Cardiac fibroblast (primary cell): Measurements from ENCODE around the gene SYNDIG1.

Experiments
- DNase-seq, 2 donors: peaks; one replicate each; pipeline versions ENCODE4 v3.0.0 to v3.0.0-alpha.2; 2010; ENCODE audit warnings: low read depth in 2 of 2
- H3K4me3 ChIP-seq, 2 donors: replicated peaks in 1 of 2; 1 replicate in 1 of 2; 2 replicates in 1 of 2; pipeline ENCODE4 v1.5.1; 2011; ENCODE audit warnings: low read depth in 2 of 2, low read length in 2 of 2, mild to moderate bottlenecking in 2 of 2, moderate library complexity in 1 of 2
- TF ChIP-seq, protein P1 (sequence below): IDR thresholded peaks from one replicate; pipeline ENCODE4 v1.5.1; 2011; ENCODE audit warnings: low read depth, mild to moderate bottlenecking, low read length, inconsistent platforms

SYNDIG1 gene

GRCh38 chr20:24469894-24470745, 691 bp downstream of the SYNDIG1 start:
- peak overlapping the region in 1 of 2 donors; percentile 15 for H3K4me3 ChIP-seq
- peak; percentile 1 to 6 for DNase-seq
- TF ChIP-seq, protein P1, sequence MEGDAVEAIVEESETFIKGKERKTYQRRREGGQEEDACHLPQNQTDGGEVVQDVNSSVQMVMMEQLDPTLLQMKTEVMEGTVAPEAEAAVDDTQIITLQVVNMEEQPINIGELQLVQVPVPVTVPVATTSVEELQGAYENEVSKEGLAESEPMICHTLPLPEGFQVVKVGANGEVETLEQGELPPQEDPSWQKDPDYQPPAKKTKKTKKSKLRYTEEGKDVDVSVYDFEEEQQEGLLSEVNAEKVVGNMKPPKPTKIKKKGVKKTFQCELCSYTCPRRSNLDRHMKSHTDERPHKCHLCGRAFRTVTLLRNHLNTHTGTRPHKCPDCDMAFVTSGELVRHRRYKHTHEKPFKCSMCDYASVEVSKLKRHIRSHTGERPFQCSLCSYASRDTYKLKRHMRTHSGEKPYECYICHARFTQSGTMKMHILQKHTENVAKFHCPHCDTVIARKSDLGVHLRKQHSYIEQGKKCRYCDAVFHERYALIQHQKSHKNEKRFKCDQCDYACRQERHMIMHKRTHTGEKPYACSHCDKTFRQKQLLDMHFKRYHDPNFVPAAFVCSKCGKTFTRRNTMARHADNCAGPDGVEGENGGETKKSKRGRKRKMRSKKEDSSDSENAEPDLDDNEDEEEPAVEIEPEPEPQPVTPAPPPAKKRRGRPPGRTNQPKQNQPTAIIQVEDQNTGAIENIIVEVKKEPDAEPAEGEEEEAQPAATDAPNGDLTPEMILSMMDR: no peak

- DNase-seq: no peak
- TF ChIP-seq, protein P1: no peak
- H3K4me3 ChIP-seq: no peak overlapping the region
Measured at GRCh38 chr20:24470746-24471582, 1.5 kb downstream of the SYNDIG1 start.

- DNase-seq: no peak
- no peak overlapping the region for H3K4me3 ChIP-seq
- TF ChIP-seq, protein P1: no peak
Measured at GRCh38 chr20:24472426-24472825, 3.0 kb downstream of the SYNDIG1 start.

- no peak overlapping the region for H3K4me3 ChIP-seq
- no peak for DNase-seq
- TF ChIP-seq, protein P1: no peak
Measured at GRCh38 chr20:24473435-24474223, 4.2 kb downstream of the SYNDIG1 start.

- DNase-seq: no peak
- TF ChIP-seq, protein P1: no peak
- no peak overlapping the region for H3K4me3 ChIP-seq
Measured at GRCh38 chr20:24477831-24478547, 8.6 kb downstream of the SYNDIG1 start.

DNA sequence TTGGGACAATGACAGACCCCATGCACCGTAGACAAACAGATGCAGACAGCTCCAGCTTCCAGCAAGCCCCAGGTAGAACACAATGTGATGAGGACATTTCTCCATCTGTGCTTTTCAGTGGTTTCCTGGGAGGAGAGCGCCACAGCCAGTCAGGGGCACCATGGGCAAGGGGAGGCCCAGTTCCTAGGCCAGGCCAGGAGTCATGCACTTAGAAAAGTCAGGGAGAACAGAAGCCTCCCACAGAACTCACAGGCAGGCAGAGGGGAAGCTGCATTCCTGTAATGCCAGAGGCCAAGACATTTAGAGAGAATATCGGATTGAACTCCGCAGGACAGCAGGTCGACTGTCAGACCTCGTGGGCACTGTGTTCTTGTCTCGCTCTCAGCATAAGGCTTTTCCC, 9.2 kb downstream of the SYNDIG1 start:
- DNase-seq: no peak
- TF ChIP-seq, protein P1: no peak
- no peak overlapping the region for H3K4me3 ChIP-seq
